GM12891 (cell line): ENCODE measurements around the gene ADGRB2.

ENCODE experiments used
- DNase-seq: peaks from one replicate; pipeline ENCODE4 v3.0.0; 2011; ENCODE audit warnings: low spot score; ENCODE audit not compliant: insufficient read length
- FAIRE-seq: peaks from 2 replicates; lab custom pipeline; 2011; peaks lifted over from hg19 to GRCh38; lab: Jason Lieb, UNC
- PAX5 ChIP-seq: IDR thresholded peaks from 2 replicates; pipeline ENCODE4 v1.6.1; 2011; ENCODE audit warnings: low read length, moderate library complexity, mild to moderate bottlenecking; ENCODE audit not compliant: insufficient read depth, severe bottlenecking
- POLR2A ChIP-seq: IDR thresholded peaks from 2 replicates; pipeline ENCODE4 v1.6.1; 2011; ENCODE audit warnings: low read depth, low read length, control low read depth
- POLR2AphosphoS5 ChIP-seq: IDR thresholded peaks from 2 replicates; pipeline ENCODE4 v1.6.1; 2011; ENCODE audit warnings: low read depth, low read length, control low read depth
- POU2F2 ChIP-seq: IDR thresholded peaks from 2 replicates; pipeline ENCODE4 v1.6.1; 2011; ENCODE audit warnings: low read depth, mild to moderate bottlenecking, control low read depth, low read length, moderate library complexity
- SPI1 ChIP-seq: IDR thresholded peaks from 2 replicates; pipeline ENCODE4 v1.6.1; 2011; ENCODE audit warnings: low read depth, low read length, control low read depth
- TAF1 ChIP-seq: IDR thresholded peaks from 2 replicates; pipeline ENCODE4 v1.6.1; 2011; ENCODE audit warnings: low read depth, low read length, control low read depth

The ADGRB2 gene

DNA sequence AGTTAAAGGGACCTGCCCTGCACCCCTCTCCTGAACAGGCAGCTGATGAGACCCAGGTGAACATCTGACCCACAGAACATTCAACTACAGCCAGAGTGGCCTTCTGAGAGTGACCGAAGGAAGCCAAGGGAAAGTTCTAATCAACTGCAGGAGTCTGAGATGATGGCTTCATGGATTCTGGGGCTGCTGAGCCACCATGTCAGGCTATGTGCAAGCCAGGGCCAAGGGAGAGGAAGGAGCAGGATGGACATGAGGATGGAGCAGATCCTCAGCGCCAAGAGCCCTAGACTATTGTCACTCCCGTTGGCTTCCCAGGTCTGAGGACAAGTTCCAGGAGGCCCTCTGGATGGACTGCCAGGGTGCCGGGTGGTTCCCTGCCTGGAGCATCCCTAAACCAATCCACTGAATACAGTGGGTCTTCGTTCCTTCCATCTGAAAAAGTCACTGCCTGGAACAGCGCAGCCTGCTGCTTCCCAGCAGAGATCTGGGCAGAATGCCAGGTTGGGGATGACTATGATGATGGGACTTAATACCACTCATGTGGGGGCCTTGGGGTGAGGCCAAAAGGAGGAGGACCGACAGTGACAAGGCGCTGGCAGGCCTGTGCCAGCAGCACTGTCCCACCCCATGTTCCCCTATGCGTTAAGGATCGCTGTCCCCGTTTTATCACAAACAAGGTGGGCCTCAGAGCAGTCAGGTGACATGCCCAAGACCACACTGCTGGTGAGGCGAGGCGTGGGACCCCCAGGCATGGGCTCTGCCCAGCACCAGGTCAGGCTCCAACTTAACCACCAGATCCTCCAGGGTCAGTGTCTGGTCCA, 31.9 kb upstream of the ADGRB2 start:
- DNase-seq (no peak), FAIRE-seq (no peak)
- TF ChIP-seq PAX5 (no peak), TAF1 (no peak), SPI1 (no peak), POU2F2 (no peak), POLR2A (no peak), POLR2AphosphoS5 (no peak)

DNA sequence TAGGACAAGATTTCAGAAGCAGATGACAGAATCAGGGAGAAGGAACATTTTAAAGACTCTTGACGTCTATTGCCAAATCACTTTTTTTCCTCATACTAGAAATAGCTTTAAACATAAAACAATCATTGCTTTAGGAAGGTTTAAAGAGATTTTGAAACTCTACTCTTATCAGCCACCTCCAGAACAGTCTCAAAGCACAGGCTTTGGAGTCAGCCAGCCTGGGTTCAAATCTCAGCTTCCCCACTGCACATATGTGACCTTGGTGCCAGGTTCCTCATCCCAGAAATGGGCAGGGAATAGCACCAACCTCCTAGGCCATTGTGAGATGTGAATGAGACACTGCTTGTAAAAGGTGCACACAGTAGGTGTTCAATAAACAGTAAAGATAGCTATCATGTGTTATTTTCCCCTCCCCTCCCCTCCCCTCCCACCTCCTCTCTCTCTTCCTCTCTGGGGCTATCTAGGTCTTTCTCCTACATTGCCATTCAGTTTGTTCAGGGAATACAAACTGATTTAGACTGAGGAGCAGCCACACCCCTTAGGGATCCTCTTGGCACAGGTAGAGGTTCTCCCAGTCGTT, 31.0 kb upstream of the ADGRB2 start:
- no peak for TF ChIP-seq SPI1
- no peak for TF ChIP-seq POU2F2
- TF ChIP-seq PAX5, result no peak
- TF ChIP-seq POLR2AphosphoS5, result no peak
- TF ChIP-seq TAF1, result no peak
- TF ChIP-seq POLR2A, result no peak
- no peak for DNase-seq
- FAIRE-seq, result no peak

DNA sequence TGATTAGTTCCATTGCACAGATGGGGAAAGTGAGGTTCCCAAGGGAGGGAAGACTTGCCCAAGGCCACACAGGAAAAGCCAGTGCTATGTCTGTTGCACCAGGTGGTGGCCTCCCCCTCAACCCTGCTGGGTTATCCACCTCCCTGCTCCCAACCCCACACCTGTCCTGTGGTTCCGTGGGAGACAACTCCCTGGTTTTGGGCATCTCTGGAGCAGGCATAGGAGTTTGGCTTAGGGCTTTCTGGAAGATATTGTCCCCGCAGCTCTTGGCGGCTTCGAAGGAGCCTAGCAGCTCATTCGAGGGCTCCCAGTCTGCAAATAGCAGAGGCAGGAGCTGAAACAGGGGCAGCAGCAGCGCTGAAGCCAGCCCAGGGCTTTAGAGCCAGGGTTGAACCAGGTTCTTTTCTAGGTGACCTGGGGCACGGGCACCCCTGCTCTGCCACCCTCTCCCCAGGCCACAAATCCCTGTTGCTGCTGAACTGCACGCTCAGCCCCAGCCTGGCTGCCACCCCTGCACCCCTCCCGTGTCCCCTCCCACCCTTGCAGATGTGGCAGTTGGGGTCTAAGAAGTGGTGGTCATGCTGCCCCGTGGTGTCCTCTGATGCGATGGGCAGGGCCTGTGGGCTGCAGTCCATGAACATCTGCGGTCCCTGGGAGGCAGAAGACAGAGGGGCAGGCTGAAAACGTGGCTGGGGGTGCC, 29.6 kb upstream of the ADGRB2 start:
- TF ChIP-seq PAX5 (no peak), POLR2AphosphoS5 (no peak), TAF1 (no peak), SPI1 (no peak), POU2F2 (no peak), POLR2A (no peak)
- no peak for DNase-seq
- FAIRE-seq, result no peak

DNA sequence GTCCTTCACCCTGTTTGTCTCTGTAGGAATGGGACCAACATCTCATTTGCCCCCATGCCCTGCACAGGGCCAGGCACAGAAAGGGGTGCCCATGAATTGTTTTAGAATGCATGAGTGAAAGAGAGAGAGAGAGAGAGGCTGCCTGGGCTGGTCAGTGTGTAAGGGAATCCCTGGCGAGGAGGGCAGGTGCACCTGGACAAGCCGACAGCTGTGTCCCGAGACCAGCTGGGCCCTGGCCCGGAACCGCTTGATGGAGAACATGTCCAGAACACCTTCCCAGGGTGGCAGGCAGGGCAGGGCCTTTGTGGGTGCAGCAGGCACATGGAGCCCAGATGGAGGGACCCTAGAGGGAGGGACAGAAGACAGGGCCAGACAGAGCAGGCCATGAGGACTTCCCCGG, 28.9 kb upstream of the ADGRB2 start:
- FAIRE-seq, result no peak
- no peak for DNase-seq
- no peak for TF ChIP-seq SPI1
- no peak for TF ChIP-seq POU2F2
- no peak for TF ChIP-seq PAX5
- no peak for TF ChIP-seq POLR2A
- TF ChIP-seq TAF1, result no peak
- TF ChIP-seq POLR2AphosphoS5, result no peak

DNA sequence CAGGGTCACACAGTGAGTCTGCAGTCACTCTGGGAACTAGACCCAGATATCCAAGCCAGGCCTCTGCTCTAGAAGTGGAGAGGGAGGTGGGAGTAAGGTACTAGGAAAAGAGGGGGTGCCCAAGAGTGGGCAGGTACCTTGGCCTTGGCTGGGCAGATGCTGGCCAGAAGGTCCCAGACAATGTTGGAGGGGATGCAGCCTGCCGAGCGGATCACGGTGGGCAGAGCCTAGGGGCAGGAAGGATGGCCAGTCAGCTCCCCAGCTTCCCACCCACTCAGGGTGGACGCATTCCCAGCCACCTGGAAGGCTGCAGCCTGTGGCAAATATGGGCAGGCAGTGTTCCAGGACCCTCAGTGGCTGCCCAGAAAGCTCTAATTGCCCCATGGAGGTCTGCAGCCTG, 28.4 kb upstream of the ADGRB2 start:
- FAIRE-seq, result no peak
- TF ChIP-seq PAX5 (no peak), POU2F2 (no peak)
- no peak for DNase-seq

DNA sequence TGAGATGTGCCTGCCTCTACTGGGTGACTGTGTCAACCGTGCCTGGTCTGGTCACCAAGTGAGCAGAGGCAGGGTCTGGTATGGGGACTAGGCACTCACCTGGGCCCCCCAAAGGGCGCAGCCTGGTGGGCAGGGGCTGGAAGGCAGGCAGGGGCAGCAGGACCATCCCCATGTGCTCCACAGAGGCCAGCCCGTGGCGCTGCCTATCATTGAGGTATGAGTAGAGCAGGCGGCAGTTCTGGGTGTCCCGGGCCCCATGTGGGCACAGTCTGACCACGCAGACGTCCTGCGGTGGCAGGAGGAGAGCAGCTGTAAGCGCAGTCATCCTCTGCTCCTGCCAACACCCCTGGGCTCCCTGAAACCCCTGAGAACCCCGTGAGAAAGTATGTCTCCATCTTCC, 28.0 kb upstream of the ADGRB2 start:
- DNase-seq (no peak), FAIRE-seq (no peak)
- TF ChIP-seq TAF1 (no peak), PAX5 (no peak), POLR2AphosphoS5 (no peak), SPI1 (no peak), POU2F2 (no peak)

DNA sequence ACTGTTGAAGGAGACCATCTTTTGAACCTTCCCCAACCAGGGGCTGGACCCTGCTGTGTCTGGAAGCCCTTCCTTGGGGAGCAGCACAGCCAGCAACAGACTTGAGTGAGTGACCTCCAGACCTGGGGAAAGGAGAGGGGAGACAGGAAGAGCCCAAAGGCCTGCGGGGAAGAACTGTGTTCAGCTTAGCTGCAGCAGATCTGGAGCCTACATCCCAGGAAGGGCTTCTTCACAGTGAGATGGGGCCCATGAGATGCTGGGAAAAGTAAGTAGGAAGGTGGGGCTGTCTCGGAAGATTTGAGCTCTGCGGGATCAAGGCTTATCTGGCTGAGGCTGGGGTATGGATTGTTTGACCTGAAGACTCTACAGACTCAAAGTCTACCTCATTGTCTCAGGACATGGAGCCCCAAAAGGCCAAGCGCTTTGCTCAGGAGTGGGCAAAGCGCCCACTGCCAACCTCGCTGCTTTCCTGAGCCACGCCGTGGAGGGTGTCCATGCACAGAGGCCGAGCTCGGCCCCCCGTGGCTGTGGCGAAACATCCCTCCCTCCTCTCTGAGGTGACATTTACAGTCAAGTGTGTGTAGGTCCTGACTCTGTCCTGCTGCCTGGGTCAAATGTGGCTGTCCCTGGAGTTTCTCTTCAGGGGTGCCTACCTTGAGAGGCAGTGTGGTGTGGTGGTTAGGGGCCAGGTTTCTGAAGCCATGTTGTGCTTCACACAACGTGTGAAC, 27.2 kb upstream of the ADGRB2 start:
- DNase-seq (no peak), FAIRE-seq (no peak)
- TF ChIP-seq POLR2A (no peak), POU2F2 (no peak), TAF1 (no peak), POLR2AphosphoS5 (no peak), PAX5 (no peak), SPI1 (no peak)

DNA sequence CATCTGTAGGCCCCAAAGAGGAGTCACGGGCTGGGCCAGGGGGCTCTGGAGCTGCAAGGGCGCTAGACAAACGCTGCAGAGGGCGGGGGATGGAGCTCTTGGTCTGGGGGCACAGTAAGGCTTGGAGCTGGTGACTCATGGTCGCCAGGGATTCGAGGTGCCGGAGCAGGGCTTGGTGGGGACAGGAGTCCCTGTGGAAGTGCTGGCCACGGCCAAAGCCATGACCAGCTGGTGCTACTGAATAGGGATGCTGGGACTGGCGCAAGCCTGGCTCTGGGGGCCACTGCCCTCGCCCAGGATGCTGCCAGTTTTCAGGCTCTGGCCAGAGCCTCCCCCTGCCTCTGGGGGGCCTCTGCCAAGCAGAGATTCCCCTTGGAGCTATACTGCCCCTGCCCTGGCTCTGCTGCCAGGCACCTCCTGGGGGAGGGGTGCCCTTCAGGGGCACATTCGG, 26.5 kb upstream of the ADGRB2 start:
- no peak for DNase-seq
- no peak for FAIRE-seq
- TF ChIP-seq POU2F2, result no peak
- no peak for TF ChIP-seq TAF1
- TF ChIP-seq POLR2AphosphoS5, result no peak
- no peak for TF ChIP-seq POLR2A
- TF ChIP-seq PAX5, result no peak
- no peak for TF ChIP-seq SPI1

DNA sequence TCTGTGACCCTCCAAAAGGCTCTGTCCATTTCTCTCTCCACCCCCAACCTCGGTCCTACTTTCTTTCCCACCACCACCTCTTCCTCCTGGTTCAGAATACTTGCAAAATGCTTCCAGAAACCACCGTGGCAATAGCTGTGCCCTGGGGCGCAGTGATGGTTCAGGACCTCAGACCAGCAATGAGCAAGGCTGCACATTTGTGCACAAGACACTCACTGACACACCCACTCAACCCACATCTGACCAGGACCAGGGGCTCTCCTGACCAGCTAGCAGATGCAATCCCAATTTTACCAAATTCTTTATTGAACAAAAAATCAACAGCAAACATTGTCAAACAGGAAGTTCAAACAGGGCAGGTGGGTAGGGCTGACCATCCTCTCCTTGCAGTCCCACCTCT, 26.0 kb upstream of the ADGRB2 start:
- FAIRE-seq (no peak), DNase-seq (no peak)
- TF ChIP-seq POLR2A (no peak), SPI1 (no peak), TAF1 (no peak), POLR2AphosphoS5 (no peak), POU2F2 (no peak), PAX5 (no peak)

DNA sequence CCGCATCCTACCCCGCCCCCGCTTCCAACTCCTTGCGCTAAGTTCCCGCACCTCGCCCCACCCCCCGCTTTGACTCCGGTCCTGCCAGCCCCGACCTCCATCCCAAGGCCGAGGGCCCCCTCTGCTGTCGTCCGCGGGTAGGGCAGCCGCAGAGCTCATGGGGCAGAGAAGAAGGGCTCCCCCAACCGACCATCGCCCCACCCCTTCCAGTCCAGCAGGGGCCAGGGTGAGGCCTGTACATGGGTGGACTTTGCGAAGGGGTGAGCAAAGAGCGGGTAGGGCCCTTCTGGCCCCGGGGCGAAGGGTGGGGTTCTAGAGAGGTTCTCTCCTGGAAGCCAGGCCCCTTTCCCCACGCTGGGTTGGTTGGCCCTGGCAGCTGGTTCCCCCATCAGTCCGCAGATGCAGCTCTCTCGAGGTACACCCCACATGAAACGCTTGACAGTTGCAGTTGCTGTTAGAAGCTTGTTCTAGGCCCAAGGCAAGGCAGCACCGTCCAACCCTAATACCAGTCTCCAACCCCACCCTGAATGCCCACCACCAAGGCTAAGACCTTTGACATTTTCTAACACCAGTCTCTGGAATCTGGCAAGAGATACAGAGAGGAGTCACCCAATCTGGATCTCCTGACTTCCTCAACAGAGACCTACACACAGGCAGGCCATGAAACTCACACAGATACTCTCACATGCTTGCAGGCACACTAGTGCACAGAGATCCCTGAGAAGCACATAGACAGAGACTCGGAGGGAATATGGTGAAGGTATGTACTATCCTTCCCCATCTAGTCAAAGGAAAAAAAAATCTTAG, 25.3 kb upstream of the ADGRB2 start:
- no peak for TF ChIP-seq POLR2A
- no peak for TF ChIP-seq POU2F2
- no peak for TF ChIP-seq TAF1
- no peak for TF ChIP-seq POLR2AphosphoS5
- TF ChIP-seq SPI1, result no peak
- TF ChIP-seq PAX5, result no peak
- no peak for FAIRE-seq

More for the DNA sequence above, 25.3 kb upstream of the ADGRB2 start:
- peak; percentile 99 for DNase-seq
